Activated T-cell treated with anti-CD3 and anti-CD28 coated beads for 1 hour (primary cell): ENCODE data around the gene PCMT1.
"Not testable (repeated sequence)": the region's sequence is repeated elsewhere in the genome, so short reads cannot be mapped to it uniquely, and the experiment has no call there.

Experiments
- DNase-seq: peaks from one replicate; pipeline ENCODE4 v3.0.0-alpha.2; 2020; ENCODE audit warnings: low read depth

PCMT1 gene

GRCh38 chr6:149749594-149750135 is at the start of gene PCMT1:
Gene PCMT1, plus strand, starts transcription at chr6:149749741. Its CDS starts 161 bp downstream, at chr6:149749902.
- DNase-seq: peak; percentile 88

DNA sequence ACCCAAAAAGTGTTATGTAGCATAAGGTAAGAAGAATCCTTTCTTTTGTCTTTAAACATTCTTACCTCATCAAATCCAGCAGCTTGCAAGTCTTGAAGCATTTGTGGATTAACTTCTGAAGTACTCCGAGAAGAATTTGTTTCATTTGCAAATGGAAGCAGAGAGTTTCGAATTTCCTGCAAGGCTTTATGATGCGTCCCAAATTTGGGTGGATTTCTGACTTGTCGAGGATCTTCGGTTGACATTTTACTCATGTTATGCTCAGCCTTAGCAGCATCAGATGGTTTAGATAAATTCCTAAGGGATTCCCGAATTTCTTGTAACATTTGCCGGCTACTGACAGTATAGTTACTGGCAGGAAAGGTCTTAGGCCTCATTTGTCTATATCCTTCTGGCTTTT is 47.8 kb upstream of the PCMT1 start:
- DNase-seq: no peak

DNA sequence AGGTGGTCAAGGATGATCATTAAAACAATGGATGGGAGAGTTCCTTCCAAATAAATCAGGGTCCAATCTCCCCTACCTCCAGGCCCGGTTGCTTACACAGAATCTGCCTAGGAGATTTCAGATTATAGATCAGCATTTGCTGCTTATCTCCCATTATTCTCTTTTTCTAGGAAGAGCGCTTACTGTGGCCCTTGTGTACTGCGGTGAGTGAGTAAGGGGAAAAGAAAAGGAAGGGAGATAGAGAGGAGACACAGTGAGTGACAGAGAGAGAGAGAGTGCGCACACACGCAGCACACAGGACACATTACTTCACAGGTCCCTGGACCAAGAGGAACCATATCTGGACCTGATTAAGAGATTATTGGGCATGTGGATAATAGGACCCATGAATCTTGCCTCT is 37.8 kb upstream of the PCMT1 start:
- DNase-seq: no peak

DNA sequence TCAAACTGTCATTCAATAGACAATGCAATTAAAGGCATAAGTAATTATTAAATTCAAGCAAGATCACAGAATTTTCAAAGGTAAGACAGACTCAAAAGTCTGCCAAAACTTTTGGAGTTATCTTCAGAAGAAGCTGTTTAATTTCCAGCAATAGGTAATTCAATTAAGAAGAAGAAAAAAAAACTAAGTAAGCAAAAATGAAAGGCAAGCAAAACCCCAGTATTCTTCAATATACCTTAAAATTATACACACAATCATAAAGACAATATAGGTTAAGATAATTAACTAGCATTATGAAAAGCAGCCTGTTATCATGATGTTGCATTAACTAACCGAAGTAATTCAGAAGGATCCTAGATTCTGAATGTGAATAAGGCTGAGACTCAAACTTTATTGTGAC is 35.1 kb upstream of the PCMT1 start:
- DNase-seq: no peak

GRCh38 chr6:149716181-149716963 is 33.2 kb upstream of the PCMT1 start:
- DNase-seq: no peak

DNA sequence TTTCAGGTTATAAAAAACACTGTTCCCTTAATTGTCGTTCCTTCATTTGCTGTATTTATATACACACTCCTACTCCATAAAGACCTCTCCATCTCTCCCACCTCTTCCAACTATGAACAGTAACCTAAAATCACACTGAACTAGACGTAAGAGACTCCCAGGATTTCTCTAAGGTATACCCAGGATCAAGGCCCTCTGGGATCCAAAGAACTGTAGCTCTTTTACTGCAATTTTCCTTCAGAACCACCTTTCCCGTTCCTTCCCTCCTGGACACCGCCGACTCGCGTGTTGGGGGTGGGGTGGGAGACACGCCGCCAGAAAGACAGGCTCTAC is 32.3 kb upstream of the PCMT1 start:
- no peak for DNase-seq

GRCh38 chr6:149717588-149718458 is 31.7 kb upstream of the PCMT1 start, which contains the start of gene LATS1:
Gene LATS1, minus strand, starts transcription at chr6:149718101. Its CDS starts 15,975 bp downstream, at chr6:149702126.
- DNase-seq: peak; percentile 89

DNA sequence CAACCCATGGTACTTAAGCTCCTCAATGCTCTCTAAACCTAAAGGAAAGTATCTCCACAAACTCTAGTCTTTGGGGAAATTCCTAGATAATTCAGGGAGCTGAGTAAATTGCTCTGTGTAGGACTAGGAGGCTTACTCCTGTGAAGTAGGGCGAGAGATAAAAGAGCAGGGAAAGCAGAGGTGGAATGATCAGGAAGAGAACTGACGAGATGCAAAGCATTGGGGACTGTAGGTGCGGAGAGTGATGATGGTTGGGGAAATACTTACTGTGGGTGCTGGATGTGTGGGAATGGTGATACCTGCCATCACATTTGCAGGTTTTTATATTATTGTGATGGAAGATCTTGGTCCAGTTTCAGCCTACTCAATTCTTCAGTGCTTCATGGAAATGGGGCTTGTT is 30.0 kb upstream of the PCMT1 start:
- DNase-seq: no peak

GRCh38 chr6:149723262-149723661 is 26.3 kb upstream of the PCMT1 start:
- no peak for DNase-seq

DNA sequence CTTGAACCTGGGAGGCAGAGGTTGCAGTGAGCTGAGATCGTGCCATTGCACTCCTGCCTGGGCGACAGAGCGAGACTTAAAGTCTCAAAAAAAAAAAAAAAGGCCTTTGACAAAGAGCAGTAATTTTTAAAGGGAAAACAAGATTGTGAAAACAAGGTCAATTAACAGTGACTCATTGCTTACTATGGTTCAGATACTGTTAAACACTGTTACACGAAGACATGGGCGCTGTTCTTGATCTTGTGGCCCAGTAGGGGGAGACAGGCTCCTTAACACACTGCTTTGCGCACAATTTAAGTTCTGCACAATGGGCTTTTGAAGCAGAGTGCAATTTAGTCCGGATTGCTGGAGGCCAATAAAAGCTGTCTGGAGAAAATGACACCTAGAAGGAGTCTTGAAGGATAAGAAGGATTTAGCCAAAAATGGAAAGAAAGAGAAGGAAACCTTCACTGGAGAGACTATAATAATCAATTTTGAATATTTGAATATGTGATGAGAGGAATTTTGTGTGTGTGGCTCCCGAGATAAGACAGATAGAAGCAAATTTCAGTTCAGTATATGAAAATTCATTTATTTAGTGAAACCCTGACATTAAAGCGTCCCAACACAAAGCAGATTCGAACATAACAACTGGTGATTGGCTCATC is 25.6 kb upstream of the PCMT1 start:
- peak; percentile 14 for DNase-seq

- DNase-seq: no peak
These were observed 23.8 kb upstream of the PCMT1 start for GRCh38 chr6:149725785-149726184.

GRCh38 chr6:149727793-149728498 is 21.6 kb upstream of the PCMT1 start:
- DNase-seq: no peak

DNA sequence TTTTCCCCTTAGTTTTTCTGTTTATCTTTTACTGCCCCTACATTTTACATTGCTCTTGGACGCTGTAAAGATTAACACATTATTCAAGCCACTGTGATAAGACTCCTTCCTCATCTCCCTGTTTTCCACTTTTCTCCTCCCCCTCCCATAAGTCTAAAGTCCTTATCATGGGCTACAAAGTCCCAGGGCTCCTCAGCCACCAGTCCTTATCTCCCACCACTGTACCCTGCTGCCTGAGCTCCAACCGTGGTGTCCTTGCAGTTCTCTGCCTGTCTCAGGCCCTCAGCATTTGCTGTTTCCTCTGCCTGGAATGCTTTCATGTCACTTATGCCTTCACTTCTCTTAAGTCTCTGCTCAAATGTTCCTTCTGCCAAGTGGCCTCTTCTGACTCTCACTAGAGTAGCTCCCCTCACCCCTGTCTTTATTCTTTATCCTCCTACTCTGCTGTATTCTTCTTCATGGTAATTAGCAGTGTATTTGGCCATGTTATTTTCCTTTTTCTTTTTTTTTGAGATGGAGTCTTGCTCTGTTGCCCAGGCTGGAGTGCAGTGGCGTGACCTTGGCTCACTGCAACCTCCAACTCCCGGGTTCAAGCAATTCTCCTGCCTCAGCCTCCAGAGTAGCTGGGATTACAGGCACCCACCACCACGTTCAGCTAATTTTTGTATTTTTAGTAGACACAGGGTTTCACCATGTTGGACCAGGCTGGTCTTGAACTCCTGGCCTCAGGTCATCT is 20.9 kb upstream of the PCMT1 start:
- DNase-seq: no peak

DNA sequence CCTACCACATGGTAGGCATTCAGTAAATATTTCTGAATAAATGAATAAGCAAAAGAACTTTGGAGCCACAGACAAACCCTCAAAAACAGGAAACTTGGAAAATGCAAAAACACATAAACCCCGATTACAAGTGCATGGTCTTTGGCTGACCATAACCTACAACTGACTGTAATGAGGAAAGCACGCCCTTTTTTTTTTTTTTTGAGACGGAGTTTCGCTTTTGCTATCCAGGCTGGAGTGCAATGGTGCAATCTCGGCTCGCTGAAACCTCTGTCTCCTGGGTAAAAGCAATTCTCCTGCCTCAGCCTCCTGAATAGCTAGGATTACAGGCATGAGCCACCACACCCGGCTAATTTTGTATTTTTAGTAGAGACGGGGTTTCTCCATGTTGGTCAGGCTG is 19.7 kb upstream of the PCMT1 start:
- DNase-seq: no peak

GRCh38 chr6:149733089-149733720 is 16.3 kb upstream of the PCMT1 start:
- DNase-seq: no peak

DNA sequence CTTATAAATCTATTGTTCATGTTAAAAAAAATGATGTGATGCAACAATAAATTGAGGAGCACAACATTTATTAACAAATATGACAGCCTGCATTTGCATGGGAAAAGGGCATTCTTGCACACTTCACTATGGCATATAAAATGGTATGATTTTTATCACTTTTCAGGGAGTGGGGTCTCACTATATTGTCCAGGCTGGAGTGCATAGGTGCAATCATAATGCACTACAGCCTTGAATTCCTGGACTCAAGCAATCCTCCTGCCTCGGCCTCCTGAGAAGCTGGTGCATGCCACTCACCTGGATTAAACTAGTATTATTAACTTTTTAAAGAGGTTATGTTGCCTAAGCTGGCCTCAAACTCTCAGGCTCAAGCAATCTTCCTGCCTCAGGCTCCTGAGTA is 14.6 kb upstream of the PCMT1 start:
- DNase-seq: no peak

DNA sequence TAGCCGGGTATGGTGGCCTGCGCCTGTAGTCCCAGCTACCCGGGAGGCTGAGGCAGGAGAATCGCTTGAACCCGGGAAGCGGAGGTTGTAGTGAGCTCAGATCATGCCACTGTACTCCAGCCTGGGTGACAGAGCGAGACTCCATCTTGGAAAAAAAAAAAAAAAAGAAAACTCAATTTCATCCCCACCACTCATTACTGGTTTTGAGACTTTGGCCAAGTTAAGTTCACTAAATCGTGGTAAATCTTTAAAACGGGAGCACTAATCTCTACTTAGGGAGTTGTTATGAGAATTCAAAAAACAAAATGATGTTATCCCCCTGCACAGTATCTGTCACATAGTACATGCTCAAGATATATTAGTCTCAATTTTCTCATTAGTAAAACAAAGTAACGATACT is 4.3 kb upstream of the PCMT1 start:
- not testable (repeated sequence) for DNase-seq

DNA sequence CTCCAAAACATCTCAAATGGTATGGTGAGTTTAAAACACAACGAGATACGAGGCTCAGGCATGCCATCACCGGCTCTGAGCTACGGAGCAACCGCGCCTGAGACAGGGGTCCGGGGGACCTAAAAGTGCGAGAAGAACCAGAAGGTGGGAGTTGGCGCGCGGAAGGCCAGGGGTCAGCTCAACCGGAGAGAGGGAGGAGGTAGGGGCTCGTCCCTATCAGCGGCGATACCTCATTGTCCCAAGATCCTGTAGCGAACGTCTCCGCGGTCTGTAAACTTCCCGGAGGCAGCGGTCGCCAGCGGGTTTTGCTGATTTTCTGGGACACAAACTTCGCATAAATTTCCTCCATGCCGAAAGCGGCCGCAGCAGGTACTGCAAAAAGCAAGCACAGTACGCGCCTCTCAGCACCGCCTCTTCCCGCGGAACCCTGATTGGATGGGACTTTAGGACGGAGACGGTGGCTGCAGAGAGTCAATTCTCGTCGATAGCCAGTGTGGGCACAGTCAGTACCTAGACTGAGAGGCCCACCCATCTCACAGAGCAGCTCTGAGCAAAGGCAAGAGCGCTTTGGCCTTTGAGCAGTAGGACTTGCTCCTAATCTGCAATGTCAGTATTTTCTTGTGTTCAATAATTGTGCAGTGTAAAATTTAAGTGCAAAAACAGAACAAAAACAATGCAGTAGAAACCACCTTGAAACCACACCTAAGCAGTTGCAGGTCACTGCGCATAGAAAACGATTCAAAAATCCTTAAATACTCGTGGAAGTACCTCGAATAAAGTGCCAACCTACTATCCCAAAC is 3.2 kb upstream of the PCMT1 start, which contains the start of gene NUP43:
TSS of gene NUP43 (minus strand) at position 383 of the 800 bp plus-strand sequence. CDS start at position 349, 34 bp downstream.
- DNase-seq: peak; percentile 89

GRCh38 chr6:149749082-149749593 is 403 bp upstream of the PCMT1 start:
- not testable (repeated sequence) for DNase-seq
